Right lobe of liver (tissue), 4 donors: ENCODE measurements around the gene LMO3.

Source experiments
- CTCF ChIP-seq, 4 donors: fragments of 200-600 bp in 3 of 4; fragments of 450-650 bp in 1 of 4; IDR thresholded peaks; one replicate each; pipeline versions ENCODE4 v1.5.1 to v1.8.0; 2016 to 2022; ENCODE audit warnings: antibody characterized with exemption in 4 of 4, mild to moderate bottlenecking in 2 of 4
- POLR2A ChIP-seq: fragments of 450-650 bp; IDR thresholded peaks from one replicate; pipeline ENCODE4 v1.6.1; 2017; ENCODE audit warnings: antibody characterized with exemption, mild to moderate bottlenecking
- donor health status: DM: no; HTN: no; CAD: no.
- donor health status: DM: no; HTN: no; CAD: no.
- donor health status: DM: no; HTN: yes; CAD: no.

GRCh38 chr12:16588812-16589211 lies 17.1 kb downstream of the LMO3 start:
- TF ChIP-seq CTCF (IDR thresholded peaks at IDR 0.05) (no peak), POLR2A (no peak)
